Raji (cell line): Measurements from ENCODE around the gene C10orf95.
A peak's percentile ranks its signal among the peaks of the same experiment; 100 is the strongest.

ENCODE experiments used
- POLR2A ChIP-seq: IDR thresholded peaks from 2 replicates; pipeline ENCODE4 v1.6.1; 2011; ENCODE audit warnings: low read depth, low read length, control low read depth; ENCODE audit not compliant: insufficient read depth

Gene C10orf95, protein sequence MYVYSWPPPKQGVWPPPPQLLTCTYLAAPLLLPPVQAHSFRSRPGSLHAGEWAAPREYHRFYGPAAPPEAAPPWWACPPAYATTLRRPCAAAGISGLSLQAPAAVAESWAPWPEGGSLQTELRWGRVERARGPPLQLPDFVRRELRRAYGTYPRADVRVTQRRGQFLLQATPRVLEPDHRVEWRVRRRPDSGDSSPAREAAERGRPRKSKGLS

DNA sequence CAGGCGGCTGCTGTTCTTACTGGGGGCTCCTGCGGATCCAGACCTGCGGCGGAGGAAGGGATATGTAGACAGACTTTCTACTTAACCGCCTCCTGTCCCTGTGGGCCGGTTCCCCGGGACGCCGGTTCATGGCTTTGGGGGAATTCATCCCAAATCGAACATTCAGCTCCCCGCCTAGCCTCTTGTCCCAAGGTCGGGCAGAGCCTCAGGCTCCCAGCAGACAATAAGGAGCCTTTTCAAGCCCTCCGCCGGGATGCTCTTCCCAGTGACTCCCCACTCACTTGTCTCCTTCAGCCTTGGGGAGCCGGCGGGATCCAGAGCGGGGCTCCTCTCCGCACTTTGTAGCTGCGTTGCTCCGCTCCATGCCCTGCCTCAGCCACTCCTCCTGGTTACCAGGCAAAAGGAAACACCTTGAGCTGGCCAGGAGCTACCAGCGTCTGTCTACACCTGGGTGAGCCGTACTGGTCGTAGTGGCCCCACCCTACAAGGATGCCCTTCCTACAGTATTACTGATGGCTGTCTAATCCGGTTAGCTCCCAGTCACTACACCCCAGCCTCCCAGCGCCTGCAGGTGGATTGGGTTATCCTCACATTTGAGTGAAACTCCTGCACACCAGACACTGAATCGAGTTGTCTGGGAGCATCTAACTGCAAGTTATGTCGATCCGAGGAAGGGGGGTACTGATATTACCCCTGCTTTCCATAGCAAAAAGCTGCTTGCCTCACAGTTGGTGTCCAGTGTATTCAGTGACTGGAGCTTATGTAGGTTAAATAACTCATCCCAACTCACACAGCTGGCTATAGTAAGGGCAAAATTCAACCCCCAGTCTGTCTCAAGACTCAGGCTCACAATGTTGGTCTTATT, at the start of gene C10orf95:
C10orf95 (minus strand) TSS at position 439 of the 865 bp plus-strand sequence. CDS start 450 bp downstream, outside the sequence.
- TF ChIP-seq POLR2A = peak; percentile 44; the same call in 1 of the 2 replicates

DNA sequence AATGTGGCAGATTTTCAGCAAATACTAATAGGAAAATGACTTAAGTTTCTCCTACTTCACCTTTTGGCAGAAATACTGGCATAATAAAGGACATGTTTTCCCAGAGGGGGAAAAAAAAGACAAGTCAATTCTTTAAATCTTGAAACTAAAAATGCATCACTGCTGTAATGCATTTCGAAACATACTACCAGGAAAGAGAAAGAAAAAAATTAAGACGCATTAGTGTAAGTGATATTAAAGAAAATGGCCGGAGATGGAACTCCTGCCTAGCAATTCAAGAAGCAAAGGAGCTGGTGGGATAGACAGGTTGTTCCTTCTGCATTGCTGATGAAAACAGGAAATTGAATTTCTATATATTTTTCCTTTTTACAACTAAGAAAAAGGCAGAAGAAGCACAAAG, 48.0 kb upstream of the C10orf95 start:
- no peak for TF ChIP-seq POLR2A

DNA sequence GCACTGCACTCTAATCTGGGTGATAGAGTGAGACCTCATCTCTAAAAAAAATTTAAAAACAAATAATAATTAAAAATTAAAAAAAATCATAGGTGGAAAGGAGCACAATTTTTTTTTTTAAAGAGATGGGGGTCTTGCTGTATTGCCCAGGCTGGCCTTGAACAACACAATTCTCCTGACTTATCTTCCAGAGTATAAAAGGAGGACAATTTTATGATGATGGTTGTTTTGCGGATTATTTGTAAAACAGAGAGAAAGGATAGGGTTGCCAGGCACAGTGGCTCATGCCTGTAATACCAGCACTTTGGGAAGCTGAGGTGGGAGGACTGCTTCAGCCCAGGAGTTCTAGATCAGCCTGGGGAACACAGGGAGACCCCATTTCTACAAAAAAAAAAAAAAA, 46.2 kb upstream of the C10orf95 start:
- no peak for TF ChIP-seq POLR2A

DNA sequence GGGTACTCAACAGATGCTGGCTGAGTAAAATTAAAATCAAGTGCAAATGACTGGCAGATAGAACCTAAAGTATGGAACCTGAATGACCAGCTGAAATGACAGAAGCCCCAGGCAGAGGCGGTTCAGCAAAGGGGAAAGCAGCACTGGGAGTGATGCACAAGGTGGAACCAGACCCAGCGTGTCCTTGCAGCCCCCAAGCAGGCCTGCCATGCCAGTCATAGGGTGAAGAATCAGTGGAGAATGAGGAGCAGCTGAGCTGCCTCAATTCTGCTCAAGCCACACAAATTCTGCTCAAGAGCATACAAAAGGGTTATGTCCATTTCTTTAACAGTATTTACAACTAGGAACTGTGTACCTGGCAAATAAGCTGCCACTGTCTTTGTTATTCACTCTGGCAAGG, 42.4 kb upstream of the C10orf95 start:
- TF ChIP-seq POLR2A = no peak

DNA sequence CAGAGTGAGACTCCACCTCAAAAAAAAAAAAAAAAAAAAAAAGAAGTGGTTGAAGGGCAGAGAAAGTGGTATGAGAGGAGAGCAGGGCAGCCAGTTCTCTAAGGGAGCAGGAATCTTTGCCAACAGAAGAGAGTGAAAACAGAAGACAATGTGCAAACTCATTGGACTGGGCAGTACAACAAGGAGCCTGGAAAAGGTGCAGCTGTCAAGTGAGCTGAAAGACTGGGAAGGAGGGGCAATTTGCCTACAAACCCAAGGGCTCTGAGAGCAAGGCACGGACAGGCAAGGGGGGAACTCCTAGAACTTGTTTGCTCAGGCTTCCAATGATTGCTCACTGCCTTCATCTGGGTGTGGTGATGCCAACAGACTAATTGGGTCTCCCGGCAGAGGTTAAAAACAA, 41.6 kb upstream of the C10orf95 start:
- no peak for TF ChIP-seq POLR2A

DNA sequence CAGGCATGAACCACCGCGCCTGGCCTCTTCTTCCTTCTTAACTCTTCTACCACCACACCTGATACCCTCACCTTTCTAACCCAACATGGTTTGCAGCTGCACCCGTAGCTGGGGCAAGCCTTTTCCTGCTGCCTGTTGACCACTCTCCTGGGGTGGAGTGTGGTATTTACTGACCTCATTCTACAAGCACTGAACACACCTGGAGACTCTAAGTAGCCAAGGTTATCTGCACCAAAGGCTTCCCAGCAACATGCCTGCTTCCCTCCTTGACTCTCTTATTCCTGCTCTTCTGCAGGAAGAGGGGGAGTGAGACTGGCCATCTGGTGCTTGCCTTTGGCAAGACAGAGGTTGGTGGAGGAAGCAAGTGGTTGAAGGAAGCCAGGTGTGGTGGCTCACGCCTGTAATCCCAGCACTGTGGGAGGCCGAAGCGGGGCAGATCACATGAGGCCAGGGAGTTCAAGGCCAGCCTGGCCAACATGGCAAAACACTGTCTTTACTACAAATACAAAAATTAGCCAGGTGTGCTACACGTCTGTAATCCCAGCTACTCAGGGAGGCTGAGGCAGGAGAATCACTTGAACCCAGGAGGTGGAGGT, 41.1 kb upstream of the C10orf95 start:
- TF ChIP-seq POLR2A = no peak

DNA sequence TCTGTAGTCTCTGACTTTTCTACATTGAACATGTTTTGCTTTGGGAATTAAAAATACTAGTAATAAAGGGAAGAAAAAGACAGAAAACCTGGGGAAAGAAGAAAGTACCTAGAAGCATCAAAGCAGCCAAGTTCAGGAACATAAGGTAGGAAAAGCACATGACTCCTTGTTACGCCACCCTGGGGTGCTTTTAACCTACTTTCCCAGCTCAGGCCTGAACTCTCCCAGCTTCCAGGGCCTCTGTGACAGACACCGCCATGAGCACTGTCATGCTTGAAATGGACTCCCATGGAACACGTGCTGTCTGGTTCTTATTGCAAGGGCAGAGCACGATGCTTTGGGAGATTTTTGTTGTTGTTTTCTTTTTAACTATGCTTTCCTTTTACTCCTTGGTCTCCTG, 39.8 kb upstream of the C10orf95 start:
- TF ChIP-seq POLR2A = no peak

DNA sequence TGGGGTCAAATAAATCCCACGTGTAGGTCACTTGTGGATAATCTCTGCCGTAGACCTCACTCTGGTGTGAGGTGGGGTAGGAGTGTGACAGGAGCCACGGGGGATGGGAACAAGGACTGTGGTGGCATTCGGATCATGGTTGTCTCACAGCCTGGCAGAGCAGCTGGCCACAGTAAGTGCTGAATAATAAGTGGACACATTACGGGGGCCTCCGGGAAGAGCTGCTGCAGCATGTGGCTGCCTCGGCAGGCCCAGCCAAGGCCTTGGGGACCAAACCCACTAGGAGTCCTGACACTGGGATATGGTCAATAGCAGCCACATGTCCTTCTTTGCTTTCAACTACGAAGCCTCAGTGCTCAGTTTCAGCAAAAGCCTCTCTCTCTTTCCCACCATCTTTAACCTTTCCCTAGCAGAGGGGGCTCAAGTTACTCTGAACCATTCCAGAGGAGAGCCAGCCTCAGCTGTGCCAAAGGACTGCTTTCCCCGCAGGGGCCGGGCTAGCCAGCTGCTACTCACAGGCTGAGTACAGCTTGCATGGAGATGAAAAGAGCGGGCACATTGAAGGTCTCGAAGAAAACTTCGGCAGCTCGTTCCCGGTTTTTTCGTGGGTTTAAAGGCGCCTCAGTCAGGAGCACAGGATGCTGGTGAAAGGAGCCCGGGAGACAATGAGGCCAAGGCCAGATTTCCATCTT, 33.9 kb upstream of the C10orf95 start:
- no peak for TF ChIP-seq POLR2A

DNA sequence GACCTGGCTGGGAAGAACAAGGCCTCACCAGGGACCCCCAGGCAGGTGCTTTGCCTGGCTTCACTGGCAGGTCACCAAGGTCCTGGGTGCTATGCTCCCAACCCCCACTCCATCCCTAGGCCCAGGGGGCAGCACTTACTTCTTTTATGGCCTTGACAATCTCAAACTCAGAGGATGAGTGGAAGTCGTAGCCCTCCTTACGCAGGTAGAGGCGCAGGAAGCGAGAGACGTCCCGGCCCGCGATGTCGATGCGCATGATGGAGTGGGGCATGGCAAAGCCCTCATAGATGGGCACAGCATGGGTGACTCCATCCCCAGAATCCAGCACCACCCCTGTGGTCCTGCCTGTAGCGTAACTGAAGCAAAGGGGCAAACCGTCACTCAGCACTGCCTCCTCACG, 32.7 kb upstream of the C10orf95 start:
- no peak for TF ChIP-seq POLR2A

DNA sequence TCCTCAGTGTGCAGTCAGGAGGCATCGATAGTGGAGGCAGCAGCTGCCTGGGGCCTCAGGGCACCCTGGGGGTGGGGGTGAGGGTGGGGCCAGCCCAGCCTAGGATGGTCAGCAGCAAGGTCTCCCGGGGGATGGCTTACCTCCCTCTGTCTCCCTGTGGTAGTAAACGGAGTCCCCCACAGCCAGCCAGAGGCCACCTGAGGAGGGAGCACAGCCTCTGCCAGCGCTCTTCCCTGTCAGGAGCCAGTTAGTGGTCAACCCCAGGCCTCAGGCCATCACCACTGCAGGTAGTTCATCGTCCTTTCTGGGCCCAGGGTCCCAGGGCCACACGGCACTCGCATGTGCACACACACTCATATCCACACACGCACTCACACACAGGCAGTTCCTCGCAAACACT, 29.1 kb upstream of the C10orf95 start:
- TF ChIP-seq POLR2A = no peak

DNA sequence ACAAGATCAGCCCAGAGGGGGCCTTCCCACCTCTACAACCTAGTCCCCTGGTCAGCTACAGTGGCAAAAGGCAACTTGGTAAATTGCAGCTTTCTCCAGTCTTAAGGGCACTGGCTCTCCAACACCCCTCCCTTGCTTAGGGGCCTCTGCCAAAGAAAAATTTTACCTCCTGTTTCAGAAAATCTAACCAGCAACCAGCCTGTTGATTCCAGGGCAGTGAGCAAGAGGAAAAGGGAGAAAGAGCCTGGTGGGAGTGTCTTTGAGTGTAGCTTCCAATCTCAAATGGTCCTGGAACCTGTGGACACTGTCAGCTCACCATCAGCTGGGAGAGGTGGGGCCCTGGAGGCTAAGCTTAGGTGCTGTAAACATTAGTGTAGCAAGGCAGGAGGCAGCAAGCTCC, 28.3 kb upstream of the C10orf95 start:
- no peak for TF ChIP-seq POLR2A

DNA sequence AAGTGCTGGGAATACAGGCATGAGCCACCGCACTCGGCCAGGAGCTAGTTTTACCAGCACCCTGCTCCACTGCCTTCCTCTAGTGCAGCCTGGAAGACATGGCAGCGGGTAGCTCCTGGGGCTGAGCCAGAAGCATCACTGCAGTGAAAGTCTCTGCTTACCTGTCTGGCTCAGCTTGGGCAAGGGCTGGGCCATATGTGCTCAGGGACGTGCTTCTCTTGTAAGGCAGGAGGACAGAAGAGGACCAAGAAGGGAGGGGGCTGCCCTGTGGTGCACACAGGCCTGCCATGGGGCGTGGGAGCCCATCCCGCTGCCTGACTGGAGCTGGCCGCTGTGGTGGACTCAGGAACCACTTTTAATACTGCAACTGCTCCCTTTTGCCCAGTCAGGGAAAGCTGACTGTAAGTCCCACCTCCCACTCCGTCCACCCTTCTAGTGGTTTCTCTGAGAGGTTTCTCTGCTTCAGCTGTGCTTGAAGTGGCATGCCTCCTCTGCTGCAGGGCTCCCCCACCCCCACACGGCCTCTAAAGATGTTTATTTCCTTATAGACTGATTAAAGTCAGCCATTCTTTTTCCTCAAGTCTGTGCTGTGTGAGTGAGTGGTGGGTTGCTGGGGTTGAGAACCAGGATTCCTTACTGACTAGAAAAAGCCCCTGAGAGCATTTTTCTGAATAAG, 25.3 kb upstream of the C10orf95 start:
- no peak for TF ChIP-seq POLR2A

DNA sequence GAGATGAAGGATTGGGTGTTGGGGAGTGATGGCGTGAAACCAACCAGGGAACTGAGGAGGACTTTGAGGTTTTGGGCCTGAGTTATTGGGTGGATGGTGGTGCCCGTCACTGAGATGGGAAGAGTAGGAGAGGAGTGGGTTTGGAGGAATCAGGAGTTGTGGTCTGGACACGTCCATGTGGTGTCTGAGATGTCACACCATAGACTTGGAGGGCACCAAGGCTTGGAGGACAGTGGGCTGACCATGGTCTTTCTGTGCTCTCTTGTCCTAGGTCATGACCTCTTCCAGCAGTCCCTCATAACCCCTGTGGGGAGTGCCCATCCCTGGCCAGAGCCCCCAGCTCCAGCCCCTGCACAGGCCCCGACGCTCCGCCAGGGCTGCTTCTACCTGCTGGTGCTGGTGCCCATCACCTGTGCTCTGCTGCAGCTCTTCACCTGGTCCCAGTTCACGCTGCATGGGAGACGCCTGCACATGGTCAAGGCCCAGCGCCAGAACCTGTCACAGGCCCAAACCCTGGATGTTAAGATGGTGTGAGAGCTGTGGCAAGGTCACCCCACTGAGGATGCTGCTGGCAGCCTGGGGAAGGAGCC, 24.2 kb upstream of the C10orf95 start:
- TF ChIP-seq POLR2A = no peak
